Measurements from ENCODE around the gene KRTAP9-2. TPM values are rescaled to one million over a fixed set of nuclear protein-coding genes. Genes with fewer than 3 reads are reported as not detected.
"Not testable (repeated sequence)": the region's sequence is repeated elsewhere in the genome, so short reads cannot be mapped to it uniquely, and the experiment has no call there.

The KRTAP9-2 gene
- total RNA-seq, 1 donor from 2014 or later: not detected

- DNase-seq (ENCODE audit: low spot score): not testable (repeated sequence)
Measured at GRCh38 chr17:41237116-41237515, 10.7 kb downstream of the KRTAP9-2 start.

GRCh38 chr17:41237949-41238437, 11.5 kb downstream of the KRTAP9-2 start, which contains the start of gene KRTAP9-8:
TSS of gene KRTAP9-8 (plus strand) at chr17:41237999. CDS start at chr17:41238052, 53 bp downstream.
- DNase-seq (ENCODE audit: low spot score): not testable (repeated sequence)

- not testable (repeated sequence) for DNase-seq (ENCODE audit: low spot score)
Measured at GRCh38 chr17:41246995-41247787, 20.7 kb downstream of the KRTAP9-2 start.

GRCh38 chr17:41249637-41250240, 23.3 kb downstream of the KRTAP9-2 start, which contains the start of gene KRTAP9-4:
TSS of gene KRTAP9-4 (plus strand) at chr17:41249687. CDS start at chr17:41249721, 34 bp downstream.
- not testable (repeated sequence) for DNase-seq (ENCODE audit: low spot score)

- no peak for DNase-seq (ENCODE audit: low spot score)
Measured at GRCh38 chr17:41251261-41251660, 24.8 kb downstream of the KRTAP9-2 start.

GRCh38 chr17:41254861-41255260, 28.4 kb downstream of the KRTAP9-2 start:
- DNase-seq (ENCODE audit: low spot score): no peak

- DNase-seq (ENCODE audit: low spot score): not testable (repeated sequence)
Measured at GRCh38 chr17:41255381-41256290, 29.2 kb downstream of the KRTAP9-2 start, which contains the start of gene KRTAP9-9. TSS of gene KRTAP9-9 (plus strand) at chr17:41255384.

GRCh38 chr17:41256291-41256685, 29.8 kb downstream of the KRTAP9-2 start:
- no peak for DNase-seq (ENCODE audit: low spot score)

GRCh38 chr17:41258406-41258805, 32.0 kb downstream of the KRTAP9-2 start:
- DNase-seq (ENCODE audit: low spot score): no peak

- no peak for DNase-seq (ENCODE audit: low spot score)
Measured at GRCh38 chr17:41263212-41263611, 36.8 kb downstream of the KRTAP9-2 start.

GRCh38 chr17:41264599-41264998, 38.2 kb downstream of the KRTAP9-2 start:
- no peak for DNase-seq (ENCODE audit: low spot score)

GRCh38 chr17:41265078-41265477, 38.6 kb downstream of the KRTAP9-2 start, which contains the start of gene KRTAP9-6:
TSS of gene KRTAP9-6 (plus strand) at chr17:41265378. CDS start at chr17:41265378, 0 bp downstream.
- DNase-seq (ENCODE audit: low spot score): no peak

- DNase-seq (ENCODE audit: low spot score): no peak
Measured at GRCh38 chr17:41267711-41268110, 41.3 kb downstream of the KRTAP9-2 start.

GRCh38 chr17:41271323-41271722, 44.9 kb downstream of the KRTAP9-2 start:
- DNase-seq (ENCODE audit: low spot score): not testable (repeated sequence)

- no peak for DNase-seq (ENCODE audit: low spot score)
Measured at GRCh38 chr17:41271858-41272257, 45.4 kb downstream of the KRTAP9-2 start.

- DNase-seq (ENCODE audit: low spot score): not testable (repeated sequence)
Measured at GRCh38 chr17:41275648-41276190, 49.3 kb downstream of the KRTAP9-2 start, which contains the start of gene KRTAP9-7. TSS of gene KRTAP9-7 (plus strand) at chr17:41275698. CDS start at chr17:41275698, 0 bp downstream.

Other genes starting within 250 kb of the KRTAP9-2 start
- gene KRT40, start 242.3 kb upstream of the KRTAP9-2 start, total RNA-seq: not detected
- gene KRTAP3-3, start 232.5 kb upstream of the KRTAP9-2 start, total RNA-seq: not detected
- gene KRTAP3-2, start 226.7 kb upstream of the KRTAP9-2 start, total RNA-seq: not detected
- not detected for gene KRTAP3-1, start 217.5 kb upstream of the KRTAP9-2 start, total RNA-seq
- gene KRTAP1-5, start 199.4 kb upstream of the KRTAP9-2 start, total RNA-seq: not detected
- gene KRTAP1-4, start 196.5 kb upstream of the KRTAP9-2 start, total RNA-seq: not detected
- not detected for gene KRTAP1-3, start 191.8 kb upstream of the KRTAP9-2 start, total RNA-seq
- gene KRTAP1-1, start 185.2 kb upstream of the KRTAP9-2 start, total RNA-seq: not detected
- not detected for gene KRTAP2-1, start 179.3 kb upstream of the KRTAP9-2 start, total RNA-seq
- gene KRTAP2-2, start 171.4 kb upstream of the KRTAP9-2 start, total RNA-seq: not detected
- gene KRTAP2-3, start 166.5 kb upstream of the KRTAP9-2 start, total RNA-seq: not detected
- gene KRTAP2-4, start 160.8 kb upstream of the KRTAP9-2 start, total RNA-seq: not detected
- not detected for gene KRTAP4-7, start 142.5 kb upstream of the KRTAP9-2 start, total RNA-seq
- gene KRTAP4-8, start 128.5 kb upstream of the KRTAP9-2 start, total RNA-seq: not detected
- gene KRTAP4-16, start 124.4 kb upstream of the KRTAP9-2 start, total RNA-seq: not detected
- gene KRTAP4-9, start 121.3 kb upstream of the KRTAP9-2 start, total RNA-seq: not detected
- not detected for gene KRTAP4-11, start 108.3 kb upstream of the KRTAP9-2 start, total RNA-seq
- not detected for gene KRTAP4-12, start 102.5 kb upstream of the KRTAP9-2 start, total RNA-seq
- not detected for gene KRTAP4-6, start 86.1 kb upstream of the KRTAP9-2 start, total RNA-seq
- gene KRTAP4-5, start 76.8 kb upstream of the KRTAP9-2 start, total RNA-seq: not detected
- not detected for gene KRTAP4-4, start 65.9 kb upstream of the KRTAP9-2 start, total RNA-seq
- not detected for gene KRTAP4-3, start 58.4 kb upstream of the KRTAP9-2 start, total RNA-seq
- gene KRTAP4-2, start 48.4 kb upstream of the KRTAP9-2 start, total RNA-seq: not detected
- not detected for gene KRTAP4-1, start 41.7 kb upstream of the KRTAP9-2 start, total RNA-seq
- not detected for gene KRTAP9-1, start 36.8 kb upstream of the KRTAP9-2 start, total RNA-seq
- not detected for gene KRTAP9-3, start 5.8 kb downstream of the KRTAP9-2 start, total RNA-seq
- gene KRTAP9-8, start 11.4 kb downstream of the KRTAP9-2 start, total RNA-seq: not detected
- gene KRTAP9-4, start 23.0 kb downstream of the KRTAP9-2 start, total RNA-seq: not detected
- gene KRTAP9-9, start 28.7 kb downstream of the KRTAP9-2 start, total RNA-seq: not detected
- not detected for gene KRTAP9-6, start 38.7 kb downstream of the KRTAP9-2 start, total RNA-seq
- gene KRTAP9-7, start 49.0 kb downstream of the KRTAP9-2 start, total RNA-seq: not detected
- not detected for gene KRTAP29-1, start 76.2 kb downstream of the KRTAP9-2 start, total RNA-seq
- not detected for gene KRTAP16-1, start 82.7 kb downstream of the KRTAP9-2 start, total RNA-seq
- not detected for gene KRTAP17-1, start 89.1 kb downstream of the KRTAP9-2 start, total RNA-seq
- gene KRT33A, start 124.2 kb downstream of the KRTAP9-2 start, total RNA-seq: not detected
- not detected for gene KRT33B, start 143.2 kb downstream of the KRTAP9-2 start, total RNA-seq
- not detected for gene KRT34, start 155.7 kb downstream of the KRTAP9-2 start, total RNA-seq
- gene KRT31, start 171.0 kb downstream of the KRTAP9-2 start, total RNA-seq: not detected
- gene KRT37, start 197.9 kb downstream of the KRTAP9-2 start, total RNA-seq: not detected
- not detected for gene KRT38, start 214.3 kb downstream of the KRTAP9-2 start, total RNA-seq
- gene KRT32, start 240.7 kb downstream of the KRTAP9-2 start, total RNA-seq: not detected

All from ureter (tissue), 1 donor.